ENCODE measurements around the gene DNMT1.

DNA sequence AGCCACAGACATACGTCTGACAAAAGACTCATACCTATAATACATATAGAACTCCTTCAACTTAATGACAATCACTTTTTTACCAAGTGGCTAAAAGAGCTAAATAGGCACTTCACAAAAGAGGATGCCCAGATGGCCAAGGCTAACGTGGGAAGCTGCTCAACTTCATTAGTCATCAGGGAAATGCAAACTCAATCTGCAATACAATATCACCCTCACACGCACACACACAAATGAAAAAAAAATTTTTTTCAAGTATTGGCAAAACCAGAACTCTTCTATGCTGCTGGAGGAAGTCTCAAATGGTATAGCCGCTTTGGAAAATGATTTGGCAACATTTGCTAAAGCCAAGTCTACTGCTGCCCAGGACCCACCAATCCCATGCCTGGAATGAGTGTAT, 14.6 kb upstream of the DNMT1 start:
- TF ChIP-seq, protein P1, sequence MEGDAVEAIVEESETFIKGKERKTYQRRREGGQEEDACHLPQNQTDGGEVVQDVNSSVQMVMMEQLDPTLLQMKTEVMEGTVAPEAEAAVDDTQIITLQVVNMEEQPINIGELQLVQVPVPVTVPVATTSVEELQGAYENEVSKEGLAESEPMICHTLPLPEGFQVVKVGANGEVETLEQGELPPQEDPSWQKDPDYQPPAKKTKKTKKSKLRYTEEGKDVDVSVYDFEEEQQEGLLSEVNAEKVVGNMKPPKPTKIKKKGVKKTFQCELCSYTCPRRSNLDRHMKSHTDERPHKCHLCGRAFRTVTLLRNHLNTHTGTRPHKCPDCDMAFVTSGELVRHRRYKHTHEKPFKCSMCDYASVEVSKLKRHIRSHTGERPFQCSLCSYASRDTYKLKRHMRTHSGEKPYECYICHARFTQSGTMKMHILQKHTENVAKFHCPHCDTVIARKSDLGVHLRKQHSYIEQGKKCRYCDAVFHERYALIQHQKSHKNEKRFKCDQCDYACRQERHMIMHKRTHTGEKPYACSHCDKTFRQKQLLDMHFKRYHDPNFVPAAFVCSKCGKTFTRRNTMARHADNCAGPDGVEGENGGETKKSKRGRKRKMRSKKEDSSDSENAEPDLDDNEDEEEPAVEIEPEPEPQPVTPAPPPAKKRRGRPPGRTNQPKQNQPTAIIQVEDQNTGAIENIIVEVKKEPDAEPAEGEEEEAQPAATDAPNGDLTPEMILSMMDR (IDR thresholded peaks at IDR 0.05) = no peak
- TF ChIP-seq ZFX (IDR thresholded peaks at IDR 0.05; ENCODE audit: borderline replicate concordance) = no peak
